GM11168 (cell line): Measurements from ENCODE around the gene WIPF1.
"Not testable (repeated sequence)": the region's sequence is repeated elsewhere in the genome, so short reads cannot be mapped to it uniquely, and the experiment has no call there.

Experiments
- in situ Hi-C: fragments of 300-500 bp; cut with MboI; formaldehyde crosslinking; loops from one replicate; pipeline ENCODE4 v1.12.0; 2022; ENCODE audit warnings: low sequenced_read_pairs; ENCODE audit not compliant: unreplicated experiment

Gene WIPF1

GRCh38 chr2:174575124-174575776, 22.4 kb downstream of the WIPF1 start:
- in situ Hi-C loops: no loop called here

- in situ Hi-C loops: no loop called here
Observed at GRCh38 chr2:174574657-174575056, 22.9 kb downstream of the WIPF1 start.

- in situ Hi-C loops: no loop called here
Observed at GRCh38 chr2:174573621-174574081, 24.0 kb downstream of the WIPF1 start.

GRCh38 chr2:174572556-174572955, 25.0 kb downstream of the WIPF1 start:
- in situ Hi-C loops: no loop called here

- in situ Hi-C loops: no loop called here
Observed at GRCh38 chr2:174571669-174572323, 25.8 kb downstream of the WIPF1 start.

- in situ Hi-C loops: no loop called here
Observed at GRCh38 chr2:174570318-174570958, 27.2 kb downstream of the WIPF1 start.

- in situ Hi-C loops: no loop called here
Observed at GRCh38 chr2:174569678-174570077, 27.9 kb downstream of the WIPF1 start.

- in situ Hi-C loops: no loop called here
Observed at GRCh38 chr2:174568425-174568824, 29.2 kb downstream of the WIPF1 start.

GRCh38 chr2:174566871-174567270, 30.7 kb downstream of the WIPF1 start:
- in situ Hi-C loops: no loop called here

GRCh38 chr2:174563530-174564282, 33.9 kb downstream of the WIPF1 start:
- in situ Hi-C loops: no loop called here

GRCh38 chr2:174561972-174562370, 35.6 kb downstream of the WIPF1 start:
- in situ Hi-C loops: no loop called here

GRCh38 chr2:174561283-174561971, 36.2 kb downstream of the WIPF1 start:
- in situ Hi-C loops: no loop called here

- in situ Hi-C loops: no loop called here
Observed at GRCh38 chr2:174560737-174561136, 36.9 kb downstream of the WIPF1 start.

GRCh38 chr2:174555998-174556397, 41.6 kb downstream of the WIPF1 start:
- in situ Hi-C loops: no loop called here

- in situ Hi-C loops: loop anchor here (5.0 kb wide), 1 partner anchor 92 kb away; no protein-coding TSS in a partner anchor
Observed at GRCh38 chr2:174554529-174555150, 43.0 kb downstream of the WIPF1 start.

- in situ Hi-C loops: loop anchor here (5.0 kb wide), 1 partner anchor 92 kb away; no protein-coding TSS in a partner anchor
Observed at GRCh38 chr2:174553811-174554493, 43.7 kb downstream of the WIPF1 start.

GRCh38 chr2:174552880-174553279, 44.7 kb downstream of the WIPF1 start:
- in situ Hi-C loops: loop anchor here (5.0 kb wide), 1 partner anchor 91 kb away; no protein-coding TSS in a partner anchor

- in situ Hi-C loops: loop anchor here (5.0 kb wide), 1 partner anchor 89 kb away; no protein-coding TSS in a partner anchor
Observed at GRCh38 chr2:174551697-174552096, 45.9 kb downstream of the WIPF1 start.

GRCh38 chr2:174548646-174549045, 49.0 kb downstream of the WIPF1 start:
- in situ Hi-C loops: not testable (repeated sequence)
